GM18519 (cell line): ENCODE results near the gene WDFY1.

Experiments
- ATAC-seq: cut with Tn5 transposase; IDR thresholded peaks from one replicate; pipeline ENCODE4 v1.9.1; 2021; ENCODE audit warnings: mild to moderate bottlenecking, moderate library complexity; ENCODE audit not compliant: unreplicated experiment, low FRiP score

Gene WDFY1

GRCh38 chr2:223944703-223945531, at the start of gene WDFY1:
WDFY1 (minus strand) TSS chr2:223945335; CDS start chr2:223945284, 51 bp downstream.
- ATAC-seq: peak; percentile 72

GRCh38 chr2:223994562-223995162, 49.5 kb upstream of the WDFY1 start:
- no peak for ATAC-seq

GRCh38 chr2:223993634-223994232, 48.6 kb upstream of the WDFY1 start:
- ATAC-seq: peak; percentile 73

- ATAC-seq: no peak
These were observed 46.5 kb upstream of the WDFY1 start for GRCh38 chr2:223991611-223992010.

GRCh38 chr2:223989856-223990232, 44.7 kb upstream of the WDFY1 start:
- ATAC-seq: no peak

- ATAC-seq: no peak
These were observed 44.2 kb upstream of the WDFY1 start for GRCh38 chr2:223989206-223989855.

- no peak for ATAC-seq
These were observed 36.1 kb upstream of the WDFY1 start for GRCh38 chr2:223981241-223981640.

GRCh38 chr2:223980803-223981202, 35.7 kb upstream of the WDFY1 start:
- ATAC-seq: no peak

- no peak for ATAC-seq
These were observed 35.2 kb upstream of the WDFY1 start for GRCh38 chr2:223980397-223980735.

GRCh38 chr2:223979730-223980396, 34.7 kb upstream of the WDFY1 start:
- ATAC-seq: no peak

- no peak for ATAC-seq
These were observed 33.3 kb upstream of the WDFY1 start for GRCh38 chr2:223978451-223978850.

- no peak for ATAC-seq
These were observed 31.6 kb upstream of the WDFY1 start for GRCh38 chr2:223976635-223977226.

- no peak for ATAC-seq
These were observed 28.5 kb upstream of the WDFY1 start for GRCh38 chr2:223973606-223974005.

GRCh38 chr2:223972656-223973102, 27.5 kb upstream of the WDFY1 start:
- ATAC-seq: no peak

GRCh38 chr2:223971731-223972130, 26.6 kb upstream of the WDFY1 start:
- no peak for ATAC-seq

- no peak for ATAC-seq
These were observed 25.4 kb upstream of the WDFY1 start for GRCh38 chr2:223970343-223971128.

GRCh38 chr2:223969856-223970255, 24.7 kb upstream of the WDFY1 start:
- ATAC-seq: no peak

- no peak for ATAC-seq
These were observed 24.2 kb upstream of the WDFY1 start for GRCh38 chr2:223969315-223969714.

GRCh38 chr2:223967981-223968380, 22.8 kb upstream of the WDFY1 start:
- ATAC-seq: no peak
